Brain microvascular endothelial cell (primary cell): ENCODE data around the gene PTTG1.

ENCODE experiments used
- DNase-seq: peaks from one replicate; pipeline ENCODE4 v3.0.0-alpha.2; 2020
- H3K27ac ChIP-seq: fragments of 250-450 bp; sonication (Bioruptor Pico); 2 replicates; pipeline ENCODE4 v1.5.1; 2020; ENCODE audit warnings: mild to moderate bottlenecking, moderate library complexity
- H3K27me3 ChIP-seq: fragments of 250-450 bp; sonication (Bioruptor Pico); replicated peaks from 2 replicates; pipeline ENCODE4 v1.5.1; 2020; ENCODE audit warnings: mild to moderate bottlenecking
- H3K36me3 ChIP-seq: fragments of 250-450 bp; sonication (Bioruptor Pico); replicated peaks from 2 replicates; pipeline ENCODE4 v1.5.1; 2020; ENCODE audit warnings: mild to moderate bottlenecking
- H3K4me3 ChIP-seq: 2 replicates; pipeline ENCODE4 v1.5.1; 2011; ENCODE audit warnings: low read depth, mild to moderate bottlenecking, control low read depth, low read length, moderate library complexity
- in situ Hi-C: cut with HindIII; loops from 2 replicates; pipeline ENCODE4 v1.10.0; 2017; ENCODE audit warnings: low sequenced_read_pairs, low pct_ligation_motif_present
- TF ChIP-seq, protein P1 (sequence below): IDR thresholded peaks from 2 replicates; pipeline ENCODE4 v1.5.1; 2011; ENCODE audit warnings: low read depth, mild to moderate bottlenecking, moderate library complexity, low read length, control low read depth, inconsistent platforms; ENCODE audit errors: missing control alignments

Gene PTTG1

GRCh38 chr5:160444407-160444806, 22.8 kb downstream of the PTTG1 start:
- in situ Hi-C loops = no loop called here
- Histone ChIP-seq H3K27ac (no peak overlapping the region), H3K36me3 (no peaks in the 10 kb centered on the region), H3K27me3 (no peaks in the 10 kb centered on the region), H3K4me3 (no peak overlapping the region)
- no peak for DNase-seq
- TF ChIP-seq, protein P1, sequence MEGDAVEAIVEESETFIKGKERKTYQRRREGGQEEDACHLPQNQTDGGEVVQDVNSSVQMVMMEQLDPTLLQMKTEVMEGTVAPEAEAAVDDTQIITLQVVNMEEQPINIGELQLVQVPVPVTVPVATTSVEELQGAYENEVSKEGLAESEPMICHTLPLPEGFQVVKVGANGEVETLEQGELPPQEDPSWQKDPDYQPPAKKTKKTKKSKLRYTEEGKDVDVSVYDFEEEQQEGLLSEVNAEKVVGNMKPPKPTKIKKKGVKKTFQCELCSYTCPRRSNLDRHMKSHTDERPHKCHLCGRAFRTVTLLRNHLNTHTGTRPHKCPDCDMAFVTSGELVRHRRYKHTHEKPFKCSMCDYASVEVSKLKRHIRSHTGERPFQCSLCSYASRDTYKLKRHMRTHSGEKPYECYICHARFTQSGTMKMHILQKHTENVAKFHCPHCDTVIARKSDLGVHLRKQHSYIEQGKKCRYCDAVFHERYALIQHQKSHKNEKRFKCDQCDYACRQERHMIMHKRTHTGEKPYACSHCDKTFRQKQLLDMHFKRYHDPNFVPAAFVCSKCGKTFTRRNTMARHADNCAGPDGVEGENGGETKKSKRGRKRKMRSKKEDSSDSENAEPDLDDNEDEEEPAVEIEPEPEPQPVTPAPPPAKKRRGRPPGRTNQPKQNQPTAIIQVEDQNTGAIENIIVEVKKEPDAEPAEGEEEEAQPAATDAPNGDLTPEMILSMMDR = no peak

DNA sequence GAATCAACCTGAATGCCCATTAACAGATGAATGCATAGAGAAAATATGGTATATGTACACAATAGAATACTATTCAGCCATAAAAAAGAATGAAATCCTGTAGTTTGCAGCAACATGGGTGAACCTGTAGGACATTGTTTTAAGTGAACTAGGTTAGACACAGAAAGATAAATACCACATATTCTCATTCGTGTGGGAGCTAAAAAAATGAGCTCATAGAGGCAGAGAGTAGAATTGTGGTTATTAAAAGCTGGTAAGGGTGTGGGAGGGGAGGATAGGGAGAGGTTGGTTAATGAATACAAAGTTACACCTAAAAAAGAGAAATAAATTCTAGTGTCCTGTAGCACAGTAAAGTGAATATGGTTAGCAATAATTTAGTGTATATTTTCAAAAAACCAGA, 23.5 kb downstream of the PTTG1 start:
- in situ Hi-C loops = no loop called here
- no peak overlapping the region for H3K27ac ChIP-seq
- no peak for DNase-seq
- no peak overlapping the region for H3K4me3 ChIP-seq
- no peaks in the 10 kb centered on the region for H3K36me3 ChIP-seq
- TF ChIP-seq, protein P1 = no peak
- no peaks in the 10 kb centered on the region for H3K27me3 ChIP-seq

DNA sequence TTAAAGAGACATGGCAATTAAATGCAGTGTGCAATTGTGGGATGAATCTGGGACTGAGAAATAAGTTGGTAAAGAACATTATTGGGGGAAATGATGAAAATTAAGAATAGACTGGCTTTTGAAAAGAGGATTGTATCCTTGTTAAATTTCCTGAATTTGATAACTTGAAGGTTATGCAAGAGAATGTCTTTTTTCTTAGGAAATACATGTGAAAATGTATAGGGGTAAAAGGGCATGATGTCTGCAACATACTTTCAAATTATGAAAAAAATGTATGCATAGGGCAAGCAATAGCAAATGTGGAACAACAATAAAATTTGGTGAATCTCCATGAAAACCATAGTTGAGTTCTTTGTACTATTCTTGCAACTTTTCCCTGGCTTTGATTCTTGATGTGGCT, 24.1 kb downstream of the PTTG1 start:
- Histone ChIP-seq H3K36me3 (no peaks in the 10 kb centered on the region), H3K4me3 (no peak overlapping the region), H3K27ac (no peak overlapping the region), H3K27me3 (no peaks in the 10 kb centered on the region)
- TF ChIP-seq, protein P1 = no peak
- in situ Hi-C loops = no loop called here
- DNase-seq = no peak

DNA sequence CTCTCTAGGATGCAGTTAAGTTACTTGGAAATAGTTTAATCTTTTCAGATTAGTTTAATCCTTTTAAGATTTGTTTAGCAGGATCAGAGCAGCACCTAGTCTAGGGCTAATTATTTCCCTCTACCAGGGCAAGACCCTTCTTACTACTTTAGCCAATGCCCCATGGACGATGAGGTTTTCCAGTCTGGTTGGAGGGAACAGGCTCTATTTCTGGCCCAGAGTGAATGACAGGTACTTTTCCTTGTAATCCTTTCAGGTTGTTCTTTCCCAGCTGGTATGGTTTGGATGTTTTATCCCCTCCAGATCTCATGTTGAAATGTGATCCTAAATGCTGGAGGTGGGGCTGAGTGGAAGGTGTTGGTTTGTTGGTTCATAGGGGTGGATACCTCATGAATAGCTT, 27.2 kb downstream of the PTTG1 start:
- H3K36me3 ChIP-seq = no peaks in the 10 kb centered on the region
- no peak for DNase-seq
- no peak overlapping the region for H3K4me3 ChIP-seq
- H3K27me3 ChIP-seq = no peaks in the 10 kb centered on the region
- H3K27ac ChIP-seq = no peak overlapping the region
- TF ChIP-seq, protein P1 = no peak
- in situ Hi-C loops = no loop called here

DNA sequence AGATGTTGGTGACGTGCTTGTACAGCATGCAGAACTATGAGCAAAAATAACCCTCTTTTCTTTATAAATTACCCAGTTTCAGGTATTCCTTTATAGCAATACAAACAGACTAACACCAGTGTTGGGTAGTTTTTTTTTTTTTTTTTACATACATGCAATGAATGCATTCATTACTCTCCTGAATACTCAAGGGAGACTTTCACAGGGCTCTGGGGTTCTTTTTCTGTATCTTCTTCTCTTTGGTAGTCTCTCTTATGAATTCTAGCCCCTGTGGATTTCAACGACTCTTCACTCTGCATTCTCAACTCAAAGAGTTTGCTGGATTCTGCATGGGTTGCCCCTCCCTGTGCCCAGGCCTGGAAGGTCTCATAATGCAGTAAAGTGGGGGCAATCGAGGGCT, 27.8 kb downstream of the PTTG1 start:
- H3K4me3 ChIP-seq = no peak overlapping the region
- DNase-seq = no peak
- H3K27me3 ChIP-seq = no peaks in the 10 kb centered on the region
- TF ChIP-seq, protein P1 = no peak
- H3K36me3 ChIP-seq = no peaks in the 10 kb centered on the region
- in situ Hi-C loops = no loop called here
- no peak overlapping the region for H3K27ac ChIP-seq

- H3K36me3 ChIP-seq = no peaks in the 10 kb centered on the region
- in situ Hi-C loops = no loop called here
- DNase-seq = no peak
- no peak overlapping the region for H3K4me3 ChIP-seq
- H3K27me3 ChIP-seq = no peaks in the 10 kb centered on the region
- no peak overlapping the region for H3K27ac ChIP-seq
- TF ChIP-seq, protein P1 = no peak
These were observed 28.7 kb downstream of the PTTG1 start for GRCh38 chr5:160450164-160450932.
